G401 (cell line): ENCODE data around the gene AMOTL2. TPM values are rescaled to one million over a fixed set of nuclear protein-coding genes. Genes with fewer than 3 reads are reported as not detected.
A peak's percentile ranks its signal among the peaks of the same experiment; 100 is the strongest.

Experiments used
- DNase-seq: peaks from one replicate; pipeline ENCODE4 v3.0.0-alpha.2; 2015; ENCODE audit warnings: low spot score
- in situ Hi-C: cut with HindIII; loops from 2 replicates; pipeline ENCODE4 v1.10.0; 2016; ENCODE audit warnings: low sequenced_read_pairs, mixed read lengths
- total RNA-seq: library from RNA; depleted of rRNA; stranded (reverse); fragments of >200 nt; shearing (Covaris generic); gene quantifications from 2 replicates; pipeline ENCODE4 v1.2.3, GENCODE V29; 2014

Gene AMOTL2
- total RNA-seq, 1 experiment from 2014 or later: 190 TPM

GRCh38 chr3:134381831-134382442 is 7.7 kb upstream of the AMOTL2 start:
- in situ Hi-C loops: no loop called here
- no peak for DNase-seq

DNA sequence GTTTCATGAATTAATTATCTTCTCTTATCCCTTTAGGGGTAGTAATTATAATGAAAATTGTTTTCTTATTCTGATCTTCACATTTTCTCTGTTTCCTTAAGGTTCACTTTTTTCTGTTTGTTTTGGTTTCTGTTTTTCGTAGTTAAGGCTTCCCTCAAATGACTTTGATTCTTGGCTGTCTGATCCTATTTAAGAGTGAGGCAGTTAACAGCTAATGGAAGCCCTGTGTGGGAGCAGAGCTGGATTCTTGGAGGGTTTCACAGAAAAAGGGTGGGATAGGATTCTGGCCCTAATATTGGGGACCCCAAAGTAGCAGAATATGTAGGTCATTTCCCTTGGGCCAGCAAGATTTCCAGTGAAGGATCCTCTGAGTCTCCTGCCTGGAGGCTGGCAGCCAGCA is 6.8 kb upstream of the AMOTL2 start:
- in situ Hi-C loops: no loop called here
- DNase-seq: no peak

DNA sequence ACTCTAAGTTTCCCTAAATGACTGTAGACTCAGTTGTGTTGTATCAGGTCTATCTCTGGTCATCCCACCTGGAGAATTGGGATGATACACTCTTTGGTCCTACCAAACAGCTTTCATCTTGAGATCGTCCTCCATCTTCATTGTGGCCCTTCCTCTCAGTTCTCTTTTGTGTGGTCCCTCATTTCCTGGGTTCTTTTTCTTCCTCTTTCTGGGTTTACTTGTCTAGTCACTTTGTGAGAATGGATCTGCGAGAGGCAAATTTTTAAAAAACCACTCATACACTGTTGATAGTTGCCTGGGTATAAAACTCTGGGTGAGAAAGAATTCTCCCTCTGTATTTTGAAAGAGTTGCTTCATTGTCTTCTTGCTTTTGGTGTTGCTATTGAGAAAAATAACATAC is 6.0 kb upstream of the AMOTL2 start:
- in situ Hi-C loops: no loop called here
- no peak for DNase-seq

GRCh38 chr3:134378818-134379217 is 4.6 kb upstream of the AMOTL2 start:
- in situ Hi-C loops: no loop called here
- DNase-seq: no peak

DNA sequence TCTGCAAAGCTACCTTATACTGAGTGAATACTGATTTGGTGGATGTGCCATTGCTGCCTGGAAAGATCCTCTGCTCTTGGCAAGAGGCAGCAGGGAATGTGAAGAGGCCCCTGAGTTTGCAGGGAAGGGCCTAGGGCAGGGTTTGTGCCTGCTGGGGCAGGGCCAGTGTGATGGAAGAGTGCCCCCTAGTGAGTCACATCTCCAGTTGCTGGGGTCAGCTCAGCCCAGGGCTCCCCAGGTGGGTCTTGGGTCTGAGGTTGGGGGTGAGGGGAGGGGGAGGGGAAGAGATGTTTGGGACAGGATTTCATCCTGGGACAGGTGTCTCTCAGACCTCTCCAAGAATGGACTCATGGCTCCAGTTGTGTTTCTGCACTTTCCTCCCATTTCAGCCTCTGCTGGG is 4.1 kb upstream of the AMOTL2 start:
- peak; percentile 29 for DNase-seq
- in situ Hi-C loops: no loop called here

DNA sequence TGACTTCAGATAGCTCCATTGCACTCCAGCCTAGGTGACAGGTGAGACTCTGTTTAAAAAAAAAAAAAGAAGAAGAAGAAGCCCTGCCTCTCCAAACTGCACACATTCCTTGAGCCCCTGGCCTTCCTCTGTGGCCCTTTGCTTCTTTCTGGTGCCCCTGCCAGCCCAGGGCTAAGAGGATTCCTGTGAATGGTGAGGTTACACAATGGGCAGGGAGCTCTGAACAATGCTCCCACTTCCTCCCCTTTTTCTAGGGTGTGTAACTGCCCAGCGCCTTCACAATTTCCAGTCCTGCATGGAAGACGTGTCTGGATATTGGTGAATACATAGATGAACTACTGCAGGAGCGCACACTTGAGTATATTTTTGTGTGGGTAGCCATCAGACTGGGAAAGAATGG is 3.6 kb upstream of the AMOTL2 start:
- in situ Hi-C loops: no loop called here
- no peak for DNase-seq

- in situ Hi-C loops: no loop called here
- no peak for DNase-seq
Observed at GRCh38 chr3:134376786-134377426, 2.7 kb upstream of the AMOTL2 start.

GRCh38 chr3:134376385-134376765 is 2.1 kb upstream of the AMOTL2 start:
- no peak for DNase-seq
- in situ Hi-C loops: no loop called here

GRCh38 chr3:134375582-134376384 is 1.5 kb upstream of the AMOTL2 start:
- DNase-seq: no peak
- in situ Hi-C loops: no loop called here

DNA sequence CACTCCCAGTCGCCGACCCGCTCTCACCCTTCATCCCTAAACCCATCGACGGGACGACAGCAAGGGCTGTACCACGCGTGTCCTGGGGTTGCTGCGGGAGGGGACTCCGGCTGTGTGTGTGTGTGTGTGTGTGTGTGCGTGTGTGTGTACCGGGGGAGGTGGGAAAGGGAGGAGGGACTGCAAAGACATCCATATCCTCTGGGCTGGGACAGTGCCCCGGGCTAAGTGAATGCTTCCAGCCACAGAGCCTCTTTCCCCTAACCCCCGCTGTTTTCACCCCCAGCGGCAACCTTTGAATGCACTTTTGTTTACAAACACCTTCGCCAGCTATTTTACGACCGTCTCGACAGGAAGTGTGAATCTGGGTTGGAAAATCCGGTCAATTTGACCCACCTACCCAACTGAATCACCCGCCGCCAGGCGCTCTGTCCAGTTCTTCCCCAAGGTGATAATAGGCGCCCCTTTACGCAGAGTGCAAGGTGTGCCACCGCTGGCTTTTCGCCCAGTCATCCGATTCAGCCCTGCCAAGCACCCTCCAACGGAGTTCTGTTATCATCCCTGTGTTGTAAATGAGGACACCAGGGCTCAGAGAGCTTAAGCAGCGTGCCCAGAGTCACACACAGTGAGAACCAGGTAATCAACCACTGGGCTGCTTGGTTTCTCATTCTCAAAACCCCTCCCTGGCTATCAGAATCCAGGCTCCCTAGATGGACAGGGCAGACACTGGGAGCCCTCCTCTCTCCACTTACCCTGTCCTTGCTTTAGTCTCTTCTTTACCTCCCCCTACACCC is 739 bp upstream of the AMOTL2 start:
- peak; percentile 52 for DNase-seq
- in situ Hi-C loops: no loop called here

GRCh38 chr3:134373271-134374104 is 759 bp downstream of the AMOTL2 start:
- in situ Hi-C loops: no loop called here
- DNase-seq: peak; percentile 81

DNA sequence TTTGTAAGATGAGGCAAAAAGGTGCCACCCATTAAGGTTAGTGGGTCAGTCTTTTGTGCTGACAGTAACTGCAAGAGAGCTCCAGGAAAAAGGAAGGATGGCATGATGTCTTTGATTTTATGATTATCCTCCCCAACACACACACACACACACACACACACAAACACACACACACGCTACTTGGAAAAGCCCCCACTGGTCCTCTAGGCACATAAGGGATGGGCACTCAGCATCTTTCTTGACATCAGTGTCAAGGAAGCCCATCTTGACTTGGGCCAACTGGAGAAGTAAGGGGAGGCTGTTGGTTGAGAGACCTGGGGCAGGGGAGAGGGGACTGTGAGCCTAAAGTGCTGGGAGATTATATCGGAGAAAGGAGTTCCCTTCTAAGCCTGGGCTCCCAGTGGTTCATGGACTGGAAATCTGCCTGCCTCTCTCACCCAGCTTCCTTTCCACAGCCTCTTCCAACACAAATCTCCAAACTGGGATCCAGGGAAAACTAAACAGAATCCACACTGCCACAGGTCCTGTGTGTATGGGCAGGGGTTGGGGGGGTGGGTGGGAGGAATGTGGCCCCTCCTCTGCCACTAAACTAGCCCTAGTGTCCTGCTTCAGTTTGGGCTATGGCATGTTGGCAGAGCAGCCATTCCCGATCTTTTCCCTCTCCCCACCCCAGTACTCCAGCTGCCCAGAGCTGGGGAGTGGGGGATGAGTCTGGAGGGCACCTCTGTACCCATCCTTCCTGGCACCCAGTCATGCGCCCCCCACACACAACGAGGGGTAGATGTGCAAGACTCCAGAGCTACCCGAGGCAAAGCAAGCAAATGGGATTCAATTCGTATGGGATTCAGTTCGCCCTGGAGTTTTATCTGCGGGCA is 1.6 kb downstream of the AMOTL2 start:
- DNase-seq: peak; percentile 15
- in situ Hi-C loops: no loop called here

GRCh38 chr3:134371542-134372324 is 2.5 kb downstream of the AMOTL2 start:
- in situ Hi-C loops: no loop called here
- no peak for DNase-seq

GRCh38 chr3:134370611-134371531 is 3.4 kb downstream of the AMOTL2 start:
- in situ Hi-C loops: no loop called here
- DNase-seq: no peak

GRCh38 chr3:134369861-134370596 is 4.2 kb downstream of the AMOTL2 start:
- DNase-seq: no peak
- in situ Hi-C loops: no loop called here
